H1 (cell line): Measurements from ENCODE around the gene DRD5. TPM values are rescaled to one million over a fixed set of nuclear protein-coding genes. Genes with fewer than 3 reads are reported as not detected.

ENCODE experiments used
- CTCF ChIA-PET: fragments of 300-600 bp; sonication (Branson Sonifier 250); formaldehyde crosslinking; loops from one replicate; lab custom pipeline; 2021; ENCODE audit not compliant: partially characterized antibody; lab: Charles Lee
- POLR2A ChIA-PET: fragments of 300-600 bp; sonication (Branson Sonifier 250); formaldehyde crosslinking; loops from one replicate; lab custom pipeline; 2021; ENCODE audit warnings: inconsistent platforms; ENCODE audit not compliant: partially characterized antibody; lab: Charles Lee
- DNase-seq, 2 experiments: peaks; one replicate each; pipeline versions ENCODE4 v3.0.0 to v3.0.0-alpha.2; 2010 to 2022; ENCODE audit warnings: low spot score in 2 of 2, low read depth in 1 of 2, mixed read lengths in 1 of 2
- FAIRE-seq: peaks from 2 replicates; lab custom pipeline; 2011; peaks lifted over from hg19 to GRCh38; lab: Jason Lieb, UNC
- H2AFZ ChIP-seq: 2 replicates; pipeline ENCODE4 v1.8.1; 2012; ENCODE audit warnings: low read length, inconsistent platforms
- H2AK5ac ChIP-seq: 2 replicates; pipeline ENCODE4 v1.6.1; 2013; ENCODE audit warnings: low read depth, low read length
- H2BK120ac ChIP-seq: replicated peaks from 2 replicates; pipeline ENCODE3; 2013; ENCODE audit warnings: low read depth, low read length, inconsistent platforms
- H2BK12ac ChIP-seq: 2 replicates; pipeline ENCODE4 v1.6.1; 2013; ENCODE audit warnings: low read depth, low read length
- H2BK15ac ChIP-seq: 2 replicates; pipeline ENCODE4 v1.6.1; 2013; ENCODE audit warnings: low read length
- H2BK20ac ChIP-seq: 2 replicates; pipeline ENCODE4 v1.6.1; 2013; ENCODE audit warnings: low read length
- H2BK5ac ChIP-seq: 2 replicates; pipeline ENCODE4 v1.6.1; 2013; ENCODE audit warnings: low read depth, low read length
- H3K14ac ChIP-seq: 2 replicates; pipeline ENCODE4 v1.6.1; 2013; ENCODE audit warnings: inconsistent platforms; ENCODE audit not compliant: insufficient read length
- H3K18ac ChIP-seq: 2 replicates; pipeline ENCODE4 v1.6.1; 2013; ENCODE audit warnings: low read length; ENCODE audit errors: extremely low read depth
- H3K23ac ChIP-seq: 2 replicates; pipeline ENCODE4 v1.6.1; 2013; ENCODE audit warnings: inconsistent platforms; ENCODE audit not compliant: insufficient read length
- H3K23me2 ChIP-seq: 2 replicates; pipeline ENCODE4 v1.6.1; 2013; ENCODE audit warnings: low read depth, low read length
- H3K27ac ChIP-seq: 2 replicates; pipeline ENCODE4 v1.6.1; 2011; ENCODE audit warnings: low read depth, low read length, inconsistent platforms
- H3K27me3 ChIP-seq, 4 experiments: replicated peaks in 1 of 4; 1 replicate in 1 of 4; 2 replicates in 3 of 4; pipeline versions ENCODE4 v1.6.1 to v1.8.1; 2011 to 2013; ENCODE audit warnings: low read length in 3 of 4, mild to moderate bottlenecking in 3 of 4, inconsistent platforms in 2 of 4, mixed read lengths in 2 of 4, moderate library complexity in 1 of 4; ENCODE audit not compliant: control insufficient read depth in 3 of 4, insufficient read depth in 3 of 4; ENCODE audit errors: extremely low read depth in 1 of 4
- H3K36me3 ChIP-seq, 4 experiments: 2 replicates each; pipeline versions ENCODE4 v1.6.1 to v1.8.1; 2011 to 2013; ENCODE audit warnings: mild to moderate bottlenecking in 4 of 4, low read length in 3 of 4, moderate library complexity in 2 of 4, control low read depth in 1 of 4, inconsistent platforms in 1 of 4; ENCODE audit not compliant: insufficient read depth in 4 of 4, control insufficient read depth in 2 of 4
- H3K4ac ChIP-seq: replicated peaks from 2 replicates; pipeline ENCODE3; 2013; ENCODE audit warnings: low read length, low read depth, mixed read lengths, inconsistent platforms; ENCODE audit not compliant: insufficient read length
- H3K4me1 ChIP-seq, 4 experiments: replicated peaks in 1 of 4; 1 replicate in 1 of 4; 2 replicates in 3 of 4; pipeline versions ENCODE4 v1.6.1 to v1.8.1; 2011 to 2013; ENCODE audit warnings: low read length in 3 of 4, inconsistent platforms in 2 of 4, mixed read lengths in 1 of 4; ENCODE audit not compliant: insufficient read depth in 4 of 4, control insufficient read depth in 3 of 4
- H3K4me2 ChIP-seq, 2 experiments: 2 replicates each; pipeline versions ENCODE4 v1.6.1 to v1.8.1; 2011 to 2013; ENCODE audit warnings: low read depth in 2 of 2, low read length in 2 of 2, control low read depth in 1 of 2, inconsistent platforms in 1 of 2, mild to moderate bottlenecking in 1 of 2; ENCODE audit not compliant: insufficient read depth in 1 of 2
- H3K4me3 ChIP-seq, 4 experiments: fragments of 200-600, 300-600 bp in 1 of 4; sonication (generic), shearing (Covaris generic), sonication (Bioruptor Twin) in 1 of 4; 2 replicates each; pipeline versions ENCODE4 v1.5.1 to v1.8.1; 2011 to 2016; ENCODE audit warnings: low read length in 4 of 4, low read depth in 3 of 4, control low read depth in 2 of 4, inconsistent platforms in 2 of 4, mild to moderate bottlenecking in 2 of 4, mixed read lengths in 1 of 4, moderate library complexity in 1 of 4; ENCODE audit not compliant: insufficient read depth in 2 of 4; ENCODE audit errors: extremely low read depth in 1 of 4
- H3K56ac ChIP-seq: replicated peaks from 2 replicates; pipeline ENCODE3; 2013; ENCODE audit warnings: low read depth, mild to moderate bottlenecking, mixed read lengths, low read length, inconsistent platforms; ENCODE audit not compliant: insufficient read length
- H3K79me1 ChIP-seq: 2 replicates; pipeline ENCODE4 v1.6.1; 2013; ENCODE audit warnings: low read depth, low read length, control low read depth
- H3K79me2 ChIP-seq, 2 experiments: 2 replicates each; pipeline versions ENCODE4 v1.6.1 to v1.8.1; 2012 to 2013; ENCODE audit warnings: low read length in 2 of 2, mild to moderate bottlenecking in 2 of 2, inconsistent platforms in 1 of 2; ENCODE audit not compliant: insufficient read depth in 2 of 2, control insufficient read depth in 1 of 2
- H3K9ac ChIP-seq, 4 experiments: replicated peaks in 1 of 4; 1 replicate in 1 of 4; 2 replicates in 3 of 4; pipeline versions ENCODE4 v1.6.1 to v1.8.1; 2011 to 2013; ENCODE audit warnings: low read depth in 3 of 4, low read length in 3 of 4, control low read depth in 2 of 4, mild to moderate bottlenecking in 2 of 4, moderate library complexity in 2 of 4, inconsistent platforms in 1 of 4; ENCODE audit errors: extremely low read depth in 1 of 4
- H3K9me3 ChIP-seq, 2 experiments: 2 replicates each; pipeline versions ENCODE4 v1.6.1 to v1.8.1; 2012 to 2013; ENCODE audit warnings: mild to moderate bottlenecking in 2 of 2, moderate library complexity in 2 of 2, control low read depth in 1 of 2, inconsistent platforms in 1 of 2, low read depth in 1 of 2, low read length in 1 of 2, mixed read lengths in 1 of 2; ENCODE audit not compliant: insufficient read depth in 2 of 2
- H4K20me1 ChIP-seq, 2 experiments: replicated peaks in 1 of 2; 2 replicates each; pipeline versions ENCODE3 to v1.8.1; 2011 to 2013; ENCODE audit warnings: inconsistent platforms in 2 of 2, low read length in 2 of 2, mild to moderate bottlenecking in 1 of 2; ENCODE audit not compliant: insufficient read depth in 2 of 2, control insufficient read depth in 1 of 2
- H4K5ac ChIP-seq: 2 replicates; pipeline ENCODE4 v1.6.1; 2013; ENCODE audit warnings: low read length, low read depth, mixed read lengths, inconsistent platforms; ENCODE audit not compliant: insufficient read length
- H4K8ac ChIP-seq: 2 replicates; pipeline ENCODE4 v1.8.0; 2013; ENCODE audit warnings: mild to moderate bottlenecking, moderate library complexity, low read length, inconsistent platforms; ENCODE audit not compliant: insufficient read depth; ENCODE audit errors: extremely low read depth
- H4K91ac ChIP-seq: replicated peaks from 2 replicates; pipeline ENCODE3; 2013; ENCODE audit warnings: low read length, mixed read lengths, inconsistent platforms; ENCODE audit not compliant: insufficient read length
- BRCA1 ChIP-seq: IDR thresholded peaks from 2 replicates; pipeline ENCODE4 v1.6.1; 2012; ENCODE audit warnings: low read depth, low read length, improper control_type of control experiment
- EZH2 ChIP-seq: fragments of 200-600 bp; sonication (generic); IDR thresholded peaks from 2 replicates; pipeline ENCODE4 v1.7.1; 2012; ENCODE audit warnings: low read depth, mild to moderate bottlenecking, moderate library complexity, low read length, inconsistent platforms; ENCODE audit not compliant: severe bottlenecking
- HDAC6 ChIP-seq: IDR thresholded peaks from one replicate; pipeline ENCODE4 v1.7.1; 2012; ENCODE audit warnings: low read depth, mild to moderate bottlenecking, inconsistent platforms, low read length, moderate library complexity
- POU5F1 ChIP-seq: IDR thresholded peaks from 2 replicates; pipeline ENCODE4 v1.6.1; 2011; ENCODE audit warnings: low read depth, mild to moderate bottlenecking, low read length, moderate library complexity
- RXRA ChIP-seq: IDR thresholded peaks from 2 replicates; pipeline ENCODE4 v1.6.1; 2011; ENCODE audit warnings: low read depth, mild to moderate bottlenecking, low read length, moderate library complexity; ENCODE audit not compliant: insufficient read depth
- SAP30 ChIP-seq: fragments of 300-600 bp; sonication (generic); IDR thresholded peaks from 2 replicates; pipeline ENCODE4 v1.7.1; 2012; ENCODE audit warnings: low read length, moderate library complexity, mild to moderate bottlenecking, inconsistent platforms; ENCODE audit not compliant: insufficient read depth, insufficient replicate concordance
- SIN3A ChIP-seq, 2 experiments: IDR thresholded peaks in 1 of 2; conservative IDR thresholded peaks in 1 of 2; 2 replicates each; pipeline ENCODE4 v1.6.1; 2011 to 2012; ENCODE audit warnings: low read length in 2 of 2, improper control_type of control experiment in 1 of 2, low read depth in 1 of 2, mild to moderate bottlenecking in 1 of 2
- SP1 ChIP-seq: IDR thresholded peaks from 2 replicates; pipeline ENCODE4 v1.6.1; 2011; ENCODE audit warnings: low read depth, low read length
- SUZ12 ChIP-seq: fragments of 200-600 bp; sonication (generic); IDR thresholded peaks from 2 replicates; pipeline ENCODE4 v1.6.1; 2012; ENCODE audit warnings: mild to moderate bottlenecking, inconsistent platforms, low read length, moderate library complexity, mixed read lengths
- TEAD4 ChIP-seq: IDR thresholded peaks from 2 replicates; pipeline ENCODE4 v1.6.1; 2012; ENCODE audit warnings: low read depth, low read length, inconsistent platforms, mixed read lengths
- WGBS, 2 experiments: shearing (Covaris generic) in 1 of 2; methylation state at CpG; one replicate each; pipeline versions ENCODE4 v1.1.6 to v1.1.7; 2013 to 2015; ENCODE audit warnings: low lambda C conversion rate in 2 of 2, mixed read lengths in 2 of 2, inconsistent platforms in 1 of 2, low coverage in 1 of 2, missing lambda C conversion rate in 1 of 2; ENCODE audit not compliant: insufficient replicate concordance in 2 of 2, insufficient coverage in 1 of 2, insufficient read length in 1 of 2; ENCODE audit errors: extremely low coverage in 1 of 2, missing lambda C conversion rate in 1 of 2; 5-methylcytosine and 5-hydroxymethylcytosine counted together
- polyA plus RNA-seq, 7 experiments: library from polyadenylated mRNA; depleted of rRNA in 3 of 7; stranded (reverse) in 5 of 7; unstranded in 2 of 7; fragments of >200 nt in 5 of 7; fragments of 200-250 nt in 2 of 7; gene quantifications; 1 replicate in 5 of 7; 2 replicates in 1 of 7; 4 replicates in 1 of 7; pipeline versions ENCODE4 v1.2.1 to v1.2.3, GENCODE V29; 2011 to 2013; ENCODE audit warnings: missing spikeins in 2 of 7, mixed read lengths in 2 of 7
- total RNA-seq: library from RNA; stranded (reverse); fragmentation: NEBNext Ultra II Directional; extraction: Animal tissue kit (Norgen Biotek cat#: 25700); gene quantifications from 2 replicates; pipeline ENCODE4 v1.2.1, GENCODE V29; 2021
- TF ChIP-seq, protein P1 (sequence below), 3 experiments: IDR thresholded peaks; 1 replicate in 2 of 3; 2 replicates in 1 of 3; pipeline versions ENCODE4 v1.5.1 to v1.6.1; 2011; ENCODE audit warnings: low read length in 3 of 3, mild to moderate bottlenecking in 3 of 3, inconsistent platforms in 2 of 3, low read depth in 1 of 3, moderate library complexity in 1 of 3; ENCODE audit not compliant: insufficient read depth in 1 of 3; ENCODE audit errors: control extremely low read depth in 1 of 3

The DRD5 gene
- total and polyA plus RNA-seq, 2 of the 8 experiments (the other 6 are each of a cell fraction or from before 2014, with no cell fraction given): 0.11 to 0.21 TPM

GRCh38 chr4:9773471-9773870, 8.0 kb upstream of the DRD5 start:
- Histone ChIP-seq H2BK20ac (no peak overlapping the region), H3K18ac (no peak overlapping the region), H2BK12ac (no peak overlapping the region), H2AK5ac (no peak overlapping the region), H3K23me2 (no peaks in the 10 kb centered on the region), H4K5ac (no peak overlapping the region), H3K4me3 (no peak overlapping the region), H3K27me3 (no peaks in the 10 kb centered on the region), H3K23ac (no peak overlapping the region), H2BK5ac (no peak overlapping the region), H3K36me3 (no peaks in the 10 kb centered on the region), H4K91ac (no peak overlapping the region), H3K79me1 (no peaks in the 10 kb centered on the region), H3K9me3 (no peaks in the 10 kb centered on the region), H3K9ac (no peak overlapping the region), H4K20me1 (no peaks in the 10 kb centered on the region), H3K27ac (no peak overlapping the region), H2BK120ac (no peak overlapping the region), H3K14ac (no peak overlapping the region), H3K4me1 (no peaks in the 10 kb centered on the region), H2AFZ (no peak overlapping the region), H2BK15ac (no peak overlapping the region), H3K4ac (no peak overlapping the region), H4K8ac (no peak overlapping the region), H3K4me2 (no peak overlapping the region), H3K56ac (no peak overlapping the region), H3K79me2 (no peaks in the 10 kb centered on the region)
- TF ChIP-seq EZH2 (no peak), SP1 (no peak), POU5F1 (no peak), SAP30 (no peak), RXRA (no peak), SUZ12 (no peak), TEAD4 (no peak), BRCA1 (no peak), SIN3A (conservative IDR thresholded peaks at IDR 0.05 in 1 of 2, IDR thresholded peaks at IDR 0.05 in 1 of 2; ENCODE audit: low read depth in 1 of 2, low read length in 2 of 2) (no peak), HDAC6 (no peak)
- TF ChIP-seq, protein P1, sequence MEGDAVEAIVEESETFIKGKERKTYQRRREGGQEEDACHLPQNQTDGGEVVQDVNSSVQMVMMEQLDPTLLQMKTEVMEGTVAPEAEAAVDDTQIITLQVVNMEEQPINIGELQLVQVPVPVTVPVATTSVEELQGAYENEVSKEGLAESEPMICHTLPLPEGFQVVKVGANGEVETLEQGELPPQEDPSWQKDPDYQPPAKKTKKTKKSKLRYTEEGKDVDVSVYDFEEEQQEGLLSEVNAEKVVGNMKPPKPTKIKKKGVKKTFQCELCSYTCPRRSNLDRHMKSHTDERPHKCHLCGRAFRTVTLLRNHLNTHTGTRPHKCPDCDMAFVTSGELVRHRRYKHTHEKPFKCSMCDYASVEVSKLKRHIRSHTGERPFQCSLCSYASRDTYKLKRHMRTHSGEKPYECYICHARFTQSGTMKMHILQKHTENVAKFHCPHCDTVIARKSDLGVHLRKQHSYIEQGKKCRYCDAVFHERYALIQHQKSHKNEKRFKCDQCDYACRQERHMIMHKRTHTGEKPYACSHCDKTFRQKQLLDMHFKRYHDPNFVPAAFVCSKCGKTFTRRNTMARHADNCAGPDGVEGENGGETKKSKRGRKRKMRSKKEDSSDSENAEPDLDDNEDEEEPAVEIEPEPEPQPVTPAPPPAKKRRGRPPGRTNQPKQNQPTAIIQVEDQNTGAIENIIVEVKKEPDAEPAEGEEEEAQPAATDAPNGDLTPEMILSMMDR (IDR thresholded peaks at IDR 0.05; ENCODE audit: control extremely low read depth in 1 of 3, insufficient read depth in 1 of 3, low read depth in 1 of 3, low read length in 3 of 3): no peak
- FAIRE-seq: no peak
- ChIA-PET POLR2A (no interaction called here), CTCF (interaction anchor here (0.6 to 2.3 kb wide), 6 partner anchors 9 to 246 kb away, joined by 3 to 10 read pairs (median 4); no protein-coding TSS in a partner anchor)
- 90% methylated on average over 3 of the region's 3 CpGs; no CpG with 5 or more reads in 1 of the 2 experiments for WGBS, 2 experiments
- DNase-seq: no peak
